SK-N-SH (cell line): ENCODE measurements around the gene CST3. TPM values are rescaled to one million over a fixed set of nuclear protein-coding genes. Genes with fewer than 3 reads are reported as not detected.

Experiments used
- CTCF ChIA-PET: fragments of 300-600, 350-600 bp; formaldehyde crosslinking; extraction: SDS; loops from one replicate; lab custom pipeline; 2021; lab: Yijun Ruan, JAX
- POLR2A ChIA-PET: fragments of 350-600 bp; sonication (Branson Sonifier 250); formaldehyde crosslinking; extraction: SDS; loops from one replicate; lab custom pipeline; 2020; ENCODE audit warnings: antibody characterized with exemption, inconsistent platforms; lab: Yijun Ruan, JAX
- DNase-seq: peaks from one replicate; pipeline ENCODE4 v3.0.0; 2012
- H2AFZ ChIP-seq: fragments of 200-600 bp; sonication (generic); 2 replicates; pipeline ENCODE4 v1.8.1; 2016; ENCODE audit warnings: antibody characterized with exemption, mild to moderate bottlenecking, low read depth
- H3F3A ChIP-seq: fragments of 200-600 bp; sonication (generic); replicated peaks from 2 replicates; pipeline ENCODE3; 2016; ENCODE audit warnings: antibody characterized with exemption, mild to moderate bottlenecking; ENCODE audit not compliant: insufficient read depth
- H3K27ac ChIP-seq, 2 experiments: fragments of 200-500 bp in 1 of 2; fragments of 200-600 bp in 1 of 2; sonication (Bioruptor generic) in 1 of 2; sonication (generic), shearing (Covaris generic) in 1 of 2; 2 replicates each; pipeline versions ENCODE4 v1.5.1 to v1.6.1; 2014 to 2016; ENCODE audit warnings: low read depth in 2 of 2, inconsistent platforms in 1 of 2, low read length in 1 of 2, mild to moderate bottlenecking in 1 of 2, mixed read lengths in 1 of 2
- H3K27me3 ChIP-seq: fragments of 200-600 bp; sonication (generic), shearing (Covaris generic); 2 replicates; pipeline ENCODE4 v1.6.1; 2016; ENCODE audit warnings: mixed run types; ENCODE audit not compliant: insufficient read depth
- H3K36me3 ChIP-seq, 2 experiments: fragments of 200-500 bp in 1 of 2; fragments of 200-600 bp in 1 of 2; sonication (Bioruptor generic) in 1 of 2; sonication (generic) in 1 of 2; replicated peaks in 1 of 2; 2 replicates each; pipeline versions ENCODE3 to v1.5.1; 2014 to 2016; ENCODE audit warnings: low read length in 1 of 2, mild to moderate bottlenecking in 1 of 2; ENCODE audit not compliant: insufficient read depth in 2 of 2, control insufficient read depth in 1 of 2
- H3K4me1 ChIP-seq, 2 experiments: fragments of 200-500 bp in 1 of 2; fragments of 200-600 bp in 1 of 2; sonication (Bioruptor generic) in 1 of 2; sonication (generic), shearing (Covaris generic) in 1 of 2; 2 replicates each; pipeline versions ENCODE4 v1.5.1 to v1.6.1; 2014 to 2016; ENCODE audit warnings: low read depth in 1 of 2, low read length in 1 of 2, mixed run types in 1 of 2; ENCODE audit not compliant: insufficient read depth in 2 of 2, control insufficient read depth in 1 of 2
- H3K4me2 ChIP-seq: fragments of 200-600 bp; sonication (generic), shearing (Covaris generic); 2 replicates; pipeline ENCODE4 v1.6.1; 2017; ENCODE audit warnings: mixed run types
- H3K4me3 ChIP-seq, 2 experiments: fragments of 200-500 bp in 1 of 2; fragments of 200-600 bp in 1 of 2; sonication (Bioruptor generic) in 1 of 2; sonication (generic), shearing (Covaris generic) in 1 of 2; 2 replicates each; pipeline versions ENCODE4 v1.5.1 to v1.8.1; 2014 to 2016; ENCODE audit warnings: low read depth in 2 of 2, inconsistent platforms in 1 of 2, low read length in 1 of 2, mild to moderate bottlenecking in 1 of 2, mixed read lengths in 1 of 2, moderate library complexity in 1 of 2
- H3K79me2 ChIP-seq: fragments of 200-600 bp; sonication (generic); 2 replicates; pipeline ENCODE4 v1.8.1; 2017; ENCODE audit warnings: mild to moderate bottlenecking; ENCODE audit not compliant: insufficient read depth
- H3K9ac ChIP-seq: fragments of 200-600 bp; sonication (generic); 2 replicates; pipeline ENCODE4 v1.6.1; 2017; ENCODE audit warnings: mixed run types
- H3K9me2 ChIP-seq: fragments of 200-600 bp; sonication (generic); 2 replicates; pipeline ENCODE4 v1.6.1; 2017; ENCODE audit warnings: mixed run types
- H3K9me3 ChIP-seq: fragments of 200-600 bp; sonication (generic); 2 replicates; pipeline ENCODE4 v1.6.1; 2017; ENCODE audit warnings: mixed run types, mild to moderate bottlenecking, moderate library complexity
- H4K20me1 ChIP-seq: fragments of 200-600 bp; sonication (generic); 2 replicates; pipeline ENCODE4 v1.6.1; 2017; ENCODE audit warnings: mild to moderate bottlenecking, mixed run types; ENCODE audit not compliant: insufficient read depth
- CHD2 ChIP-seq: fragments of 150-350 bp; IDR thresholded peaks from 2 replicates; pipeline ENCODE4 v1.6.1; 2018; ENCODE audit warnings: low read length; ENCODE audit not compliant: partially characterized antibody
- CTCF ChIP-seq: fragments of 200-600 bp; sonication (generic); IDR thresholded peaks from 2 replicates; pipeline ENCODE4 v1.6.1; 2017; ENCODE audit warnings: antibody characterized with exemption, mild to moderate bottlenecking, moderate library complexity
- ELF1 ChIP-seq: IDR thresholded peaks from 2 replicates; pipeline ENCODE4 v1.4.0; 2012
- EP300 ChIP-seq, 2 experiments: IDR thresholded peaks; 2 replicates each; pipeline versions ENCODE4 v1.4.0 to v1.6.1; 2012; ENCODE audit warnings: borderline replicate concordance in 1 of 2, low read depth in 1 of 2, low read length in 1 of 2
- EZH2phosphoT487 ChIP-seq: fragments of 200-600 bp; sonication (generic); IDR thresholded peaks from 2 replicates; pipeline ENCODE4 v1.6.1; 2017; ENCODE audit warnings: low read depth, mixed run types, mild to moderate bottlenecking, antibody characterized with exemption, moderate library complexity, borderline replicate concordance
- FOXM1 ChIP-seq: IDR thresholded peaks from 2 replicates; pipeline ENCODE4 v1.4.0; 2012; ENCODE audit warnings: low read depth, mild to moderate bottlenecking
- GABPA ChIP-seq: IDR thresholded peaks from 2 replicates; pipeline ENCODE4 v1.4.0; 2012; ENCODE audit warnings: low read depth, mild to moderate bottlenecking
- GATA2 ChIP-seq: sonication (generic); formaldehyde crosslinking; IDR thresholded peaks from 2 replicates; pipeline ENCODE4 v1.5.0; 2020; ENCODE audit warnings: mild to moderate bottlenecking, missing genetic modification reagents
- MEF2A ChIP-seq: IDR thresholded peaks from 2 replicates; pipeline ENCODE4 v1.4.0; 2012; ENCODE audit warnings: low read depth, borderline replicate concordance
- NRF1 ChIP-seq: IDR thresholded peaks from 2 replicates; pipeline ENCODE4 v1.6.1; 2012; ENCODE audit warnings: low read depth, mild to moderate bottlenecking, low read length
- RFX5 ChIP-seq: IDR thresholded peaks from 2 replicates; pipeline ENCODE4 v1.6.1; 2012; ENCODE audit warnings: mild to moderate bottlenecking, improper control_type of control experiment, low read length
- RXRA ChIP-seq: IDR thresholded peaks from 2 replicates; pipeline ENCODE4 v1.4.0; 2012; ENCODE audit warnings: low read depth, mild to moderate bottlenecking, borderline replicate concordance
- SMC3 ChIP-seq: IDR thresholded peaks from 2 replicates; pipeline ENCODE4 v1.6.1; 2012; ENCODE audit warnings: low read depth, low read length, improper control_type of control experiment
- TAF1 ChIP-seq: IDR thresholded peaks from 2 replicates; pipeline ENCODE4 v1.6.1; 2012; ENCODE audit warnings: low read depth, mild to moderate bottlenecking, low read length, moderate library complexity, borderline replicate concordance
- TCF12 ChIP-seq: IDR thresholded peaks from 2 replicates; pipeline ENCODE4 v1.4.0; 2012
- USF1 ChIP-seq: IDR thresholded peaks from 2 replicates; pipeline ENCODE4 v1.4.0; 2012; ENCODE audit warnings: low read depth, borderline replicate concordance
- YY1 ChIP-seq: IDR thresholded peaks from 2 replicates; pipeline ENCODE4 v1.4.0; 2012; ENCODE audit warnings: low read depth, mild to moderate bottlenecking
- WGBS: methylation state at CpG from one replicate; pipeline ENCODE4 v1.1.6; 2017; ENCODE audit warnings: low lambda C conversion rate; 5-methylcytosine and 5-hydroxymethylcytosine counted together
- polyA plus RNA-seq, 3 experiments: library from polyadenylated mRNA; depleted of rRNA; stranded (reverse); fragments of >200 nt; gene quantifications; 2 replicates each; pipeline ENCODE4 v1.2.3, GENCODE V29; 2012
- TF ChIP-seq, protein P1 (sequence below): IDR thresholded peaks from 2 replicates; pipeline ENCODE4 v1.4.0; 2012; ENCODE audit warnings: low read depth, borderline replicate concordance

The CST3 gene
- polyA plus RNA-seq, 1 of the 3 experiments (the other 2 are of a cell fraction) = 428 TPM

DNA sequence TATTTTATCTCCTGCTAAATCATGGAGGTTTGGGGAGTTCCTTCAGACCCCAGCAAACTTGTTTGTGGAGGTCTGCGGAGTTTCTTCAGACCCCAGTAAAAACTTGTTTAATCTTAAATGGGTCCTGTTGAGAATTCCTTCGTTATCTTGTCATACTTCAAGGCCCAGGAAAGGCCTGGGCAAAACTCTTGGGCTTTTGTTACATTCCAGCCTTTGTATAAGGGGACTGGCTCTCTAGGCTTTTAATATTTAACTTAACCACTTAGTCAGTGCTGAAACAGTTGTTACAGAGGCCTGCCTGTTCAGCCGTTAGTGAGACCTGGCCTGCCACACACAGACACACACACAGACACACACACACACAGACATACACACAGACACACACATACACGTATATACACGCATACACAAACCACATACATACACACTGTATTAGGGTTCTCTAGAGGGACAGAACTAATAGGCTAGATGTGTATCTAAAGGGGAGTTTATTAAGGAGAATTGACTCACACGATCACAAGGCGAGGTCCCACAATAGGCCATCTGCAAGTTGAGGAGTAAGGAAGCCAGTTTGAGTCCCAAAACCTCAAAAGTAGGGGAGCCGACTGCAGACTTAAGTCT is 21.3 kb upstream of the CST3 start:
- no peak overlapping the region for H3K4me2 ChIP-seq
- no peak for TF ChIP-seq TAF1
- TF ChIP-seq MEF2A = no peak
- no peak for TF ChIP-seq FOXM1
- no peak for TF ChIP-seq USF1
- no peak for TF ChIP-seq RFX5
- no peak for TF ChIP-seq NRF1
- no peak for TF ChIP-seq SMC3
- TF ChIP-seq GABPA = no peak
- no peak for TF ChIP-seq TCF12
- TF ChIP-seq RXRA = no peak
- no peak for TF ChIP-seq CHD2
- TF ChIP-seq GATA2 (CRISPR knock-in tag) = no peak
- no peak for TF ChIP-seq EP300 (IDR thresholded peaks at IDR 0.05; ENCODE audit: borderline replicate concordance in 1 of 2, low read depth in 1 of 2, low read length in 1 of 2)
- TF ChIP-seq, protein P1, sequence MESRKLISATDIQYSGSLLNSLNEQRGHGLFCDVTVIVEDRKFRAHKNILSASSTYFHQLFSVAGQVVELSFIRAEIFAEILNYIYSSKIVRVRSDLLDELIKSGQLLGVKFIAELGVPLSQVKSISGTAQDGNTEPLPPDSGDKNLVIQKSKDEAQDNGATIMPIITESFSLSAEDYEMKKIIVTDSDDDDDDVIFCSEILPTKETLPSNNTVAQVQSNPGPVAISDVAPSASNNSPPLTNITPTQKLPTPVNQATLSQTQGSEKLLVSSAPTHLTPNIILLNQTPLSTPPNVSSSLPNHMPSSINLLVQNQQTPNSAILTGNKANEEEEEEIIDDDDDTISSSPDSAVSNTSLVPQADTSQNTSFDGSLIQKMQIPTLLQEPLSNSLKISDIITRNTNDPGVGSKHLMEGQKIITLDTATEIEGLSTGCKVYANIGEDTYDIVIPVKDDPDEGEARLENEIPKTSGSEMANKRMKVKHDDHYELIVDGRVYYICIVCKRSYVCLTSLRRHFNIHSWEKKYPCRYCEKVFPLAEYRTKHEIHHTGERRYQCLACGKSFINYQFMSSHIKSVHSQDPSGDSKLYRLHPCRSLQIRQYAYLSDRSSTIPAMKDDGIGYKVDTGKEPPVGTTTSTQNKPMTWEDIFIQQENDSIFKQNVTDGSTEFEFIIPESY = no peak
- TF ChIP-seq YY1 = no peak
- TF ChIP-seq ELF1 = no peak
- TF ChIP-seq CTCF = no peak
- TF ChIP-seq EZH2phosphoT487 = no peak

More for the DNA sequence above, 21.3 kb upstream of the CST3 start:
- no peaks in the 10 kb centered on the region for H3K36me3 ChIP-seq
- DNase-seq = no peak
- peaks cover under 1% of the 10 kb centered on the region; the same call in 1 of the 2 replicates for H3K27me3 ChIP-seq
- no peak overlapping the region for H3K27ac ChIP-seq
- H3K79me2 ChIP-seq = no peaks in the 10 kb centered on the region
- 73% methylated on average over 8 of the region's 8 CpGs for WGBS
- no peak overlapping the region for H2AFZ ChIP-seq
- POLR2A ChIA-PET = no interaction called here
- no peaks in the 10 kb centered on the region for H3K9me2 ChIP-seq
- CTCF ChIA-PET = interaction anchor here (0.8 kb wide), 1 partner anchor 9 kb away, joined by 3 read pairs; no protein-coding TSS in a partner anchor
- no peak overlapping the region for H3K9ac ChIP-seq
- no peaks in the 10 kb centered on the region for H3K9me3 ChIP-seq
- H3K4me1 ChIP-seq = no peaks in the 10 kb centered on the region
- H4K20me1 ChIP-seq = no peaks in the 10 kb centered on the region
- H3K4me3 ChIP-seq = no peak overlapping the region
- H3F3A ChIP-seq = no peaks in the 10 kb centered on the region
